T follicular helper cell (primary cell): ENCODE data around the gene BRCC3.
A peak's percentile ranks its signal among the peaks of the same experiment; 100 is the strongest.

ENCODE experiments used
- DNase-seq: peaks from one replicate; pipeline ENCODE4 v3.0.0-alpha.2; 2020; ENCODE audit warnings: low read depth
- total RNA-seq, 2 experiments: gene quantifications; one replicate each; lab custom pipeline; 2026; lab: John Stamatoyannopoulos, UW

BRCC3 gene
- 25.4 to 26.7 reads per million in 2 experiments for total RNA-seq

GRCh38 chrX:155070975-155071693 is at the start of gene BRCC3, which contains the start of the genes CMC4 and MTCP1:
Gene BRCC3 (plus strand): TSS chrX:155071508. CDS start chrX:155071528, 20 bp downstream.
Gene CMC4 (minus strand): TSS chrX:155071136. CDS start chrX:155064023, 7,113 bp downstream.
Gene MTCP1 (minus strand): TSS chrX:155071136. CDS start chrX:155066010, 5,126 bp downstream.
- DNase-seq, result peak; percentile 62

DNA sequence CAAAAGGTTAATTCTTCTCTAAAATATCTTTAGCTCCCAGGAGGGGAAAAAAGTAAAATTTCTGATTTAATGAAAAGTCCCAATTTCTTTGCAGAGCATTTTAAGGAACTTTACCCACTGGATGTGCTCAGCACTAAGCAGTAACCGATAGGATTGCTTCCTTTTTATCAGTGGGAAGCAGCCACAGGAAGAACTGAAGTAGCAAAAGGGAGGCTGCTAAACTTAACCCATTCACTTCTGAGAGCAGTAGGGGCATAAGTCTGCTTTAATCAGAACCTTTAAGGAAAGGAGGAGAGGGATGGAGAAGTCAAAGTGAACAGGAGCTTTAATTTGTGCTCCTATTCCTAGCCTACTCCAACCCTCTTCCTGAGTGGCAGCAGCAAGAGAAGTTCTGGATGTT is 48.7 kb upstream of the BRCC3 start, which contains the start of gene F8:
TSS of gene F8 (minus strand) at position 139 of the 400 bp plus-strand sequence. CDS start 171 bp downstream, outside the sequence.
- DNase-seq, result no peak

GRCh38 chrX:155023907-155024833 is 47.1 kb upstream of the BRCC3 start:
- no peak for DNase-seq

DNA sequence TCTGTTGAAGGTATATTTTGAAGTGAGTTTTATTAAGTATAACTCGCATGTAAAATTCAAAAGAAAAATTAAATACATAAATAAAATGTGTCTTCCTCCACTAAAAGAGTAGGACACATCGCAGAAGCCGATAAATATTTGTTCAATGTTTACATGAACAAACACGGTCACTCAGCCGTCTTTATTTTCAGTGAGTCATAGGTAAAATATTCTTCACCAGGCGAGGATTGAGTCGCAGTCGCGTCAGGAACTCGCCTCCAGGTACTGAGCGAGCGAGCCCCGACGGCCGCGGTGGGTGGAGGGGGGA is 44.9 kb upstream of the BRCC3 start:
- no peak for DNase-seq

DNA sequence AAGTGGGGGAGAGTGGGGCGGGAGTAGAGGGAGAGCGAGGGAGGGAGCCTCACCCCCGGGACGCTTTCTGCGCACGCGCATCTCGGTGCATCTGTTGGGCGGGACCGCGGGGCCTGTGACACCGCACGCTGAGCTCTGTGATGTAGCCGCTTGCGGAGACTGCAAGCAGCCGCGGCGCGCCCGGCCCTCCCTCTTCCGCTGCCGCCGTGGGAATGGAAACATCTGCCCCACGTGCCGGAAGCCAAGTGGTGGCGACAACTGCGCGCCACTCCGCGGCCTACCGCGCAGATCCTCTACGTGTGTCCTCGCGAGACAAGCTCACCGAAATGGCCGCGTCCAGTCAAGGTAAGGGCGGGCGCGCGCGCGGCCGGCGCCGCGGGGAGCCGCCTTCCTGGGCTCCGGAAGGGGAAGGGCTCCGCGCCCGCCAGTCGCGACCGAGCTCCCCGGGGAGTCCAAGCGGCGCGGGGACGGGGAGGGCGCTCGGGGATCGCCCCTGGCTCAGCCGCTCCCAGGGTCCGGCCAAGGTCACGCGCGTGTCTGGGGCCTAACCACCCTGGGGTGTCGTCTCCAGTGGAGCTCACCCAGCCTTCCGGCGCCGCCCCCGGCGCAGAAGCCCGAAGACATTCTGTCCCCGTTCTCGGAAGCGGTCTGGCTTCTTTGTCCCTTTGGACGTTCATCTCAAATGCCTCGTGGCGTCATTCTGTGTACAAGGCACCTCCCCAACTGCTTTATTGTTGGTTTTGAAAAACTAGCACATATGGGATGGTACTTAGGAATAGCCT is 44.4 kb upstream of the BRCC3 start, which contains the start of gene FUNDC2:
TSS of gene FUNDC2 (plus strand) at position 118 of the 782 bp plus-strand sequence. CDS start at position 213, 95 bp downstream.
- peak; percentile 90 for DNase-seq

DNA sequence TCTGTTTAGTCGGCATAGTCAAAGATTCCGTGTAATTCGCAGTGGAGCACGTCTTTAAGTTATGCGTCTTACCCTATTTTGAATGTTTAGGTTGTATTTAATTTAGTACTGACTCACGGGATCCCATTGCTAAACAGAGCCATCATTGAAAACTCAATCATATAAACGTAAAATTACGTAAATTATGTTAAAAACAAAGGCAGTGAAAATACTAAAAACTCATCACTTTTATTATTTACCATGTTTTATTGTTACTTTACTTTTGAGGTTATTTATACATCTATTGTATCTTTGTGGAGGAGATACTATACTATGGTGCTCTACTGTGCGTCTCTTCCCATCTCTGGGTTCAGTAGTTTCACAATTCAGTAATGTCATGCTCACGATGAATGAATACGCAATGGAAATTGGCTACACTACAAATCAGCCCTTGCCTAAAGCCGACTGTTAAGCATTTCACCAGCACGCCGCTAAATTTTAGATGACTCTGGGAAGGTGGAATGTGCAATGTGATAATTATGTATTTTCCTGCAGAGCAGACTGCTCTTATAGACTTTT is 43.7 kb upstream of the BRCC3 start:
- DNase-seq, result no peak

DNA sequence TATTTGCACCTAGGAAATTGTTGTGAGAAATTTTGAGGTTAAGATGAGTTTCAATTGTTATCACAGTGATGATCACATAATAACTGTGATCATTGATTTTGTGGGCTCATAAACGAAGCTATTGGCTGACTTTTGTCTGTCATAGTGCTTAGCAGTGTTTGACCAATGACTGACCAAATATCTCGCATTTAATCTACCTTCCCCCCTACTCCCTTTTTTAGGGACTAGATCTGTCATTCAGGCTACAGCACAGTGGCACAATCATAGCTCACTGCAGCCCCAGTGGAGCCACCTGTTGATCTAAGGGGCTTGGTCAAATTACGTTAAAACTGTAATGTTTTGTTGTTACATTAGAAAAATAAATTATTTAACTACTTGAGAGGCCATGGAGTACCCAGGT is 43.2 kb upstream of the BRCC3 start:
- DNase-seq, result no peak

GRCh38 chrX:155028877-155029291 is 42.4 kb upstream of the BRCC3 start:
- DNase-seq, result no peak

DNA sequence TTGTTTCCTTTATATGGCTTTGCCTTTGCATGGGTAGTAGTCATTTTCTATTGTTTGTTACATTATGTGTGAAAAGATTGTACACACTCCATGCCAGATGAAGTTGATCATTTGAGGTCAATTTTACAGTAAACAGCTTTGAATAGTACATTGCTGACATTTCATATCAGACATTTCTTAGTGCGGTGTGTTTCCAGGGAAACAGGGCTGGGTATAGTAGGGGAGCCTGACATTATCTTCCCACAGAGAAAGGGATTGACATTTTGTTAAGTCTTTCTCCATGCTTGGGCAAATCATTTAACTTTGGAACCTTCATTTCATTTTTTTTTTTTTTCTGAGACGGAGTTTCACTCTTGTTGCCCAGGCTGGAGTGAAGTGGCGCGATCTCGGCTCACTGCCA is 39.7 kb upstream of the BRCC3 start:
- no peak for DNase-seq

DNA sequence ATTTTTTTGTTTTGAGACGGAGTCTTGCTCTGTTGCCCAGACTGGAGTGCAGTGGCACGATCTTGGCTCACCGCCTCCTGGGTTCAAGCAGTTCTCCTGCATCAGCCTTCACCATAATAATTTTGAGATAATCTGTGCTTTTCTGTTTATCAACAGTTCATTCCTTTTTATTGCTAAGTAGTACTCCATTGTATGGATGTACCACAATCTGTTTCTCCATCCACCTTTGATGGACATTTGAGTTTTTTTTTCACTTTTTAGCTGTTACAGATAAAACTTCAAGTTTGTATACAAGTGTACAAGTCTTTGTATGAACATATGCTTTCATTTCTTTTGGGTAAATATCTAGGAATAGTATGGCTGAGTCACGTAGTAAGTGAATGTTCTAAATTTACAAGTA is 35.6 kb upstream of the BRCC3 start:
- DNase-seq, result no peak

- DNase-seq, result no peak
These were observed 25.0 kb upstream of the BRCC3 start for GRCh38 chrX:155046129-155046810.

DNA sequence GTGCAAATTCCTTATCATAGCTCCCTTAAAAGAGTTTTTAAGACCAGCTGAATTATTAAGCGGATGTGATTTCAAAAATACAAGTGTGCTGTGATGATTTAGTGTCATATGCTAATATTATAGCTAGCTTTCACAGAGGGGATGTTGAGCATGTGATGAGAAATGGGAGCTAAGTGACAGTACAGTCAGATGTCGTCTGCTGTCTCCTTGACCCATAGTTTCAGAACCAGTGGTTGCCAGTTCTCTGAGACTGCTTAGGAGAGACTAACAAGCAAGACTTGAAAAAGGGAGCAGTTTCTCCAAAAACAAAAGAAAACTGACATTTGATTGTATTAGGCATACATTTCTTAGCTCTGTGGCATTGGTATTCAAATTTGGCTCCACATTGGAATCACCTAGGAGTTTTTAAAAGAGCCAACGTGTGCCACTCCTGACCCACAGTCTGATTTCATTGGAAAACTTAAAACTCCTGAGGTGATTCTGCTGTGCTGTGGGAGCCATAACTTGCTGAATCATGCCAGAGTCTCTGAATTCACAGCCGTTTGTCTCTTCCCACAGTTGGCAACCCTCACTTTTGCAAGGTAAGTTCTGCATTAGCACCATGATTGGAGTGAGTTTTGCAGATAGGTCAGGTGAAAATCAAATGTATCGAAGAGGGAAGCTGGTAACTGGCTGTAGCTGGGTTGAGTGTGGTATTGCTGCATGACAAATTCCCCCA is 24.3 kb upstream of the BRCC3 start:
- DNase-seq, result no peak

DNA sequence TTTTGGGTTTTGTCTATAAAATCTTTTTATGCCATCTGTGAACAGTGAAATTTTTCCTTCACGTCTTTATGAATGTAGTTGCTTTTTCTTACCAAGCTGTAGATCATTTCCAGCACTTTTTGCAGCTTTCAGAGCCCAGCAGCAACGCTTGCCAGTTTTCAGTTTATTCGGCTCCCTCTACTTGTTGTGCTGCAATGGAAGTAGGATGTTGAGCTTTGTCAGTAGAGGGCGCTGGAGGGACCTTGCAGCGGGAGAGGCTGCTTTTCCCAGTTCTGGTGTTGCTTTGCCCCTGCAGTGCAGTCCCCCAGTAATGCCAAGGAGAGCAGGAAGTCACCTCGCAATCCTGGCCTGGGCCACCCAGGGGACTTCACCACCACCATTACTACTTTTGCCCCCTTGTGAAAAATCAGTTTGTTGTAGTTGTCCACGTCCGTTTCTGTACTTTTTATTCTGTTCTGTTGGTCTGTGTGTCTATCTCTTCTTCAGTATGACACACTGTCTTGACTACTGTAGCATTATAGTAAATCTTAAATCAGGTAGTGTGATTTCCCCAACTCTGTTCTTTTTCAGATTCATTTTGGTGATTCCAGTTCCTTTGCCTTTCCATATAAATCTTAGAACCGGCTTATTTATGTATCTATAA is 22.2 kb upstream of the BRCC3 start:
- DNase-seq, result peak; percentile 31

DNA sequence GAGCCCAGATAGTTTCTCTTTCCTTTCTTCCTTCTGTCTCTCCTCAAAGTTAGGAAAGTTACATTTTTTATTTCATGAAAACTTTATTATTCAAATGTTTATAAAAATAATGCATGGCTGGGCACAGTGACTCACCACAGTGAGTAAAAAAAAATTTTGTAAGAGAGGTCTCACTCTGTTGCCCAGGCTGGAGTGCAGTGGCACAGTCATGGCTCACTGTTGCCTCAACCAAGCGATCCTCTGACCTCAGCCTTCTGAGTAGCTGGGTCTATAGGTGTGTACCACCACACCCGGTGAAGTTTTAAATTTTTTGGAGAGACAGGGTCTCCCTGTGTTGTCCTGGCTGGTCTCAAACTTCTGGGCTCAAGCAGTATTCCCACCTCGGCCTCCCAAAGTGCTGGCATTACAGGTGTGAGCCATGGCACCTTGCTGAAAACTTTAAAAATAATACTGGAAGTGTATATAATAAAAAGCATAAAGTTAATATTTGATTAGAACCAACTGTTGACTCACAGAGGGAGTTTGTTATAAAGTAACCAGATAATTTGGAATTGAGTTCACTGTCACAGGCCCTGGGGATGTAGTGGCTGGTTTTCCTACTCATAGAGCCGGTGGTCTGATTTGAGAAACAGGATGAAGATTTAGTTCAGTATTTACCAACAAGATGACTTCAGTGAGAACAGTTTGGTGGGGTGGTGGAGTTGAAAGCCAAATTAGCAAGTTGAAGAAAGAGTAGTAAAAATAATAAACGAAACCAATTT is 18.4 kb upstream of the BRCC3 start:
- no peak for DNase-seq

- DNase-seq, result no peak
These were observed 17.7 kb upstream of the BRCC3 start for GRCh38 chrX:155053656-155054055.

- DNase-seq, result no peak
These were observed 17.1 kb upstream of the BRCC3 start for GRCh38 chrX:155054255-155054654.

DNA sequence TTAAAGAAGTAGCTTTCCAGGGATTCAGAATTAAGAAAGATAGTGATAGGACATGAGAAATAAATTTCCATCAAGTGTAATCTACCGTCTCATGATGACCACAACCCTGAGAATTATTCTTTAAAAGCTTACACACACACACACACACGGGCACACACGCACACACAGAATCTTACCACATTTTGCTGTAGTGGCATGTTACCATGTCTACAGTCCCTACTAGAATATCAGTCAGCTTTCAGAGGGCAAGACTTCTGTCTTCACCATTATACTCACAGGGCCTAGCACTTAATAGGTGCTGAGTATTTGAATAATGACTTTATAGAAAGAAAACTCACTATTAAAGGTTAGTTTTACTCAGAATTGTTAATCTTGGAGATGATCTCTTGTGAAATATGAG is 15.8 kb upstream of the BRCC3 start:
- DNase-seq, result no peak

DNA sequence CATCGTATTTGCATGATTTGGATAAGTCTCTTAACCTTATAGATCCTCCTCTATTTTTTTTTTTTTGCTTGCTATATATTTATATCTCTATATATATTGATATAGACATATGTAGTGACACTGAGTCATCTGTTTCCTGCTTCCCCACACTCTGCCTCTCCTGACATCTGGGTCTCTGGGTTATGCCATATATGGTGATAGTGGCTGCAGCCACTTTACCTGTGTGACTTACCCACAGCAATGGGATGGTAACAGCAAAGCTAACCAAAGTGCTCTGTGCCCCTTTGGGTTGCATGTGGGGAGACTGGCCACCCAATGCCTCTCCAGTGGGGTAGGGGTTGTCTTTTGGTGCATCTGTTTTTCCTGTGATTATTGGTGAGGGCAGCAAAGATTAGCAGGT is 14.8 kb upstream of the BRCC3 start:
- no peak for DNase-seq
